Dedifferentiated amniotic fluid mesenchymal stem cell (primary cell): Measurements from ENCODE around the gene CPA5.
A peak's percentile ranks its signal among the peaks of the same experiment; 100 is the strongest.
"Not testable (repeated sequence)": the region's sequence is repeated elsewhere in the genome, so short reads cannot be mapped to it uniquely, and the experiment has no call there.

Experiments used
- DNase-seq: peaks from one replicate; pipeline ENCODE4 v3.0.0-alpha.2; 2016; ENCODE audit errors: extremely low spot score

CPA5 gene

GRCh38 chr7:130358471-130358870 is 13.9 kb downstream of the CPA5 start:
- DNase-seq, result no peak

GRCh38 chr7:130359276-130359857 is 14.8 kb downstream of the CPA5 start:
- DNase-seq, result no peak

- no peak for DNase-seq
Measured at GRCh38 chr7:130360518-130360917, 15.9 kb downstream of the CPA5 start.

- DNase-seq, result no peak
Measured at GRCh38 chr7:130361681-130362080, 17.1 kb downstream of the CPA5 start.

- no peak for DNase-seq
Measured at GRCh38 chr7:130362251-130362816, 17.7 kb downstream of the CPA5 start.

GRCh38 chr7:130363026-130363847 is 18.6 kb downstream of the CPA5 start:
- peak; percentile 78 for DNase-seq

GRCh38 chr7:130364451-130364850 is 19.8 kb downstream of the CPA5 start:
- no peak for DNase-seq

- no peak for DNase-seq
Measured at GRCh38 chr7:130365088-130365487, 20.5 kb downstream of the CPA5 start.

- no peak for DNase-seq
Measured at GRCh38 chr7:130365511-130366441, 21.2 kb downstream of the CPA5 start.

- DNase-seq, result no peak
Measured at GRCh38 chr7:130366564-130366963, 21.9 kb downstream of the CPA5 start.

- no peak for DNase-seq
Measured at GRCh38 chr7:130367088-130367755, 22.6 kb downstream of the CPA5 start.

- no peak for DNase-seq
Measured at GRCh38 chr7:130367836-130368746, 23.5 kb downstream of the CPA5 start.

- DNase-seq, result no peak
Measured at GRCh38 chr7:130369110-130369711, 24.6 kb downstream of the CPA5 start.

- DNase-seq, result no peak
Measured at GRCh38 chr7:130369831-130370550, 25.4 kb downstream of the CPA5 start.

- no peak for DNase-seq
Measured at GRCh38 chr7:130371046-130371445, 26.4 kb downstream of the CPA5 start.

GRCh38 chr7:130372402-130373165 is 28.0 kb downstream of the CPA5 start:
- DNase-seq, result no peak

- no peak for DNase-seq
Measured at GRCh38 chr7:130374507-130374906, 29.9 kb downstream of the CPA5 start.

GRCh38 chr7:130376461-130376860 is 31.8 kb downstream of the CPA5 start:
- DNase-seq, result not testable (repeated sequence)

GRCh38 chr7:130377178-130377577 is 32.6 kb downstream of the CPA5 start:
- DNase-seq, result no peak
